C4-2B (cell line): Measurements from ENCODE around the gene SND1.

Source experiments
- ZFX ChIP-seq: fragments of 450-650 bp; IDR thresholded peaks from 2 replicates; pipeline ENCODE4 v1.6.1; 2017
- TF ChIP-seq, protein P1 (sequence below): fragments of 450-650 bp; conservative IDR thresholded peaks from 2 replicates; pipeline ENCODE4 v1.5.1; 2017; ENCODE audit warnings: mild to moderate bottlenecking

- TF ChIP-seq, protein P1, sequence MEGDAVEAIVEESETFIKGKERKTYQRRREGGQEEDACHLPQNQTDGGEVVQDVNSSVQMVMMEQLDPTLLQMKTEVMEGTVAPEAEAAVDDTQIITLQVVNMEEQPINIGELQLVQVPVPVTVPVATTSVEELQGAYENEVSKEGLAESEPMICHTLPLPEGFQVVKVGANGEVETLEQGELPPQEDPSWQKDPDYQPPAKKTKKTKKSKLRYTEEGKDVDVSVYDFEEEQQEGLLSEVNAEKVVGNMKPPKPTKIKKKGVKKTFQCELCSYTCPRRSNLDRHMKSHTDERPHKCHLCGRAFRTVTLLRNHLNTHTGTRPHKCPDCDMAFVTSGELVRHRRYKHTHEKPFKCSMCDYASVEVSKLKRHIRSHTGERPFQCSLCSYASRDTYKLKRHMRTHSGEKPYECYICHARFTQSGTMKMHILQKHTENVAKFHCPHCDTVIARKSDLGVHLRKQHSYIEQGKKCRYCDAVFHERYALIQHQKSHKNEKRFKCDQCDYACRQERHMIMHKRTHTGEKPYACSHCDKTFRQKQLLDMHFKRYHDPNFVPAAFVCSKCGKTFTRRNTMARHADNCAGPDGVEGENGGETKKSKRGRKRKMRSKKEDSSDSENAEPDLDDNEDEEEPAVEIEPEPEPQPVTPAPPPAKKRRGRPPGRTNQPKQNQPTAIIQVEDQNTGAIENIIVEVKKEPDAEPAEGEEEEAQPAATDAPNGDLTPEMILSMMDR: no peak
- TF ChIP-seq ZFX: no peak
These were observed 456.8 kb downstream of the SND1 start for GRCh38 chr7:128108641-128109423.
